GM12878 (cell line): Measurements from ENCODE around the gene CAMK2B. TPM values are rescaled to one million over a fixed set of nuclear protein-coding genes. Genes with fewer than 3 reads are reported as not detected.

Source experiments
- ATAC-seq: fragments of 200-7000 bp; cut with Tn5 transposase; 3 replicates; pipeline ENCODE4 v1.9.1; 2020; ENCODE audit warnings: mild to moderate bottlenecking, moderate library complexity
- BruUV-seq: library from RNA; stranded (reverse); fragments of 400-500 nt; replicated peaks from 2 replicates; lab custom pipeline; 2021; lab: Mats Ljungman, UMichigan
- CTCF ChIA-PET: fragments of 300-600 bp; sonication (Branson Sonifier 250); formaldehyde crosslinking; extraction: SDS; loops from one replicate; lab custom pipeline; 2021; ENCODE audit warnings: inconsistent platforms; lab: Yijun Ruan, JAX
- POLR2A ChIA-PET: fragments of 350-600 bp; formaldehyde crosslinking; extraction: SDS; loops from one replicate; lab custom pipeline; 2021; ENCODE audit warnings: inconsistent platforms; lab: Charles Lee
- RAD21 ChIA-PET: fragments of 300-600 bp; sonication (Branson Sonifier 250); formaldehyde crosslinking; loops from one replicate; lab custom pipeline; 2023; ENCODE audit warnings: antibody characterized with exemption; ENCODE audit not compliant: unreplicated experiment; lab: Charles Lee
- SMC1A ChIA-PET: fragments of 300-600 bp; sonication (Branson Sonifier 250); formaldehyde crosslinking; loops from one replicate; lab custom pipeline; 2023; ENCODE audit not compliant: unreplicated experiment, uncharacterized antibody; lab: Charles Lee
- DNase-seq: peaks from one replicate; pipeline ENCODE4 v3.0.0-alpha.2; 2011; ENCODE audit warnings: low read depth, low spot score
- FAIRE-seq: peaks from 3 replicates; lab custom pipeline; 2011; peaks lifted over from hg19 to GRCh38; lab: Jason Lieb, UNC
- H2AFZ ChIP-seq: 2 replicates; pipeline ENCODE4 v1.6.0; 2011; ENCODE audit warnings: low read depth, low read length, control low read depth; ENCODE audit not compliant: control insufficient read depth
- H3K27ac ChIP-seq: 2 replicates; pipeline ENCODE4 v1.5.1; 2011; ENCODE audit warnings: control low read depth; ENCODE audit not compliant: control insufficient read depth, insufficient read depth
- H3K27me3 ChIP-seq, 2 experiments: replicated peaks in 1 of 2; 2 replicates each; pipeline versions ENCODE4 v1.6.0 to v1.6.1; 2011; ENCODE audit warnings: low read length in 1 of 2; ENCODE audit not compliant: control insufficient read depth in 2 of 2, insufficient read depth in 2 of 2
- H3K36me3 ChIP-seq, 2 experiments: 2 replicates each; pipeline ENCODE4 v1.5.1; 2011; ENCODE audit warnings: low read length in 1 of 2; ENCODE audit not compliant: control insufficient read depth in 2 of 2, insufficient read depth in 2 of 2
- H3K4me1 ChIP-seq: 2 replicates; pipeline ENCODE4 v1.6.1; 2011; ENCODE audit warnings: mild to moderate bottlenecking, low read length, moderate library complexity, mixed read lengths; ENCODE audit not compliant: control insufficient read depth, insufficient read depth
- H3K4me2 ChIP-seq: 2 replicates; pipeline ENCODE4 v1.6.0; 2011; ENCODE audit warnings: control low read depth; ENCODE audit not compliant: control insufficient read depth, insufficient read depth
- H3K4me3 ChIP-seq: fragments of 200-600 bp; sonication (generic); 2 replicates; pipeline ENCODE4 v1.5.1; 2016
- H3K79me2 ChIP-seq: 2 replicates; pipeline ENCODE4 v1.6.0; 2011; ENCODE audit warnings: low read length; ENCODE audit not compliant: control insufficient read depth, insufficient read depth
- H3K9ac ChIP-seq: 2 replicates; pipeline ENCODE4 v1.8.0; 2011; ENCODE audit warnings: low read length, control low read depth, mixed read lengths; ENCODE audit not compliant: control insufficient read depth, insufficient read depth
- H3K9me3 ChIP-seq: replicated peaks from 3 replicates; pipeline ENCODE4 v1.5.1; 2011; ENCODE audit warnings: mild to moderate bottlenecking, low read length; ENCODE audit not compliant: control insufficient read depth, insufficient read depth
- H4K20me1 ChIP-seq: 2 replicates; pipeline ENCODE4 v1.6.0; 2011; ENCODE audit not compliant: control insufficient read depth, insufficient read depth
- CREM ChIP-seq: IDR thresholded peaks from 2 replicates; pipeline ENCODE4 v1.6.1; 2014; ENCODE audit warnings: antibody characterized with exemption, low read depth
- CTCF ChIP-seq, 3 experiments: IDR thresholded peaks in 2 of 3; conservative IDR thresholded peaks in 1 of 3; 2 replicates each; pipeline ENCODE4 v1.5.1; 2011; ENCODE audit warnings: low read depth in 3 of 3, low read length in 3 of 3, mild to moderate bottlenecking in 3 of 3, control low read depth in 2 of 3, moderate library complexity in 2 of 3, inconsistent platforms in 1 of 3, mixed read lengths in 1 of 3; ENCODE audit not compliant: control insufficient read depth in 2 of 3, insufficient read depth in 1 of 3; ENCODE audit errors: extremely low read depth in 1 of 3
- MYB ChIP-seq: fragments of 150-350 bp; IDR thresholded peaks from 2 replicates; pipeline ENCODE4 v1.6.1; 2014; ENCODE audit warnings: mild to moderate bottlenecking, low read depth, low read length, borderline replicate concordance
- NRF1 ChIP-seq: conservative IDR thresholded peaks from 2 replicates; pipeline ENCODE4 v1.6.1; 2011; ENCODE audit warnings: mild to moderate bottlenecking, low read depth, low read length, improper control_type of control experiment
- PKNOX1 ChIP-seq: fragments of 450-650 bp; IDR thresholded peaks from 2 replicates; pipeline ENCODE4 v1.6.1; 2016; ENCODE audit warnings: mild to moderate bottlenecking
- RAD21 ChIP-seq: IDR thresholded peaks from 2 replicates; pipeline ENCODE4 v1.6.1; 2011; ENCODE audit warnings: mild to moderate bottlenecking, low read depth, low read length, moderate library complexity; ENCODE audit not compliant: insufficient read depth
- SMC3 ChIP-seq: IDR thresholded peaks from 2 replicates; pipeline ENCODE4 v1.6.1; 2011; ENCODE audit warnings: low read length, improper control_type of control experiment, borderline replicate concordance
- YY1 ChIP-seq: IDR thresholded peaks from 2 replicates; pipeline ENCODE4 v1.6.1; 2011; ENCODE audit warnings: low read depth, mild to moderate bottlenecking, low read length
- WGBS: methylation state at CpG from one replicate; pipeline ENCODE4 v1.1.6; 2016; ENCODE audit warnings: low lambda C conversion rate; ENCODE audit not compliant: insufficient replicate concordance, insufficient coverage; ENCODE audit errors: missing lambda C conversion rate; 5-methylcytosine and 5-hydroxymethylcytosine counted together
- in situ Hi-C: fragments of 300-500 bp; cut with MboI; formaldehyde crosslinking; loops from 9 replicates; pipeline ENCODE4 v1.14.3; 2018; ENCODE audit warnings: mixed read lengths
- intact Hi-C: fragments of 100-400 bp; cut with micrococcal nuclease; formaldehyde crosslinking; loops from one replicate; pipeline ENCODE4 v1.14.2; 2022; ENCODE audit not compliant: unreplicated experiment
- polyA plus RNA-seq, 11 experiments: library from polyadenylated mRNA; depleted of rRNA in 4 of 11; unstranded in 6 of 11; stranded (reverse) in 5 of 11; fragments of >200 nt; fragmentation: Nextera tagmentation in 4 of 11; fragmentation: Illumina TruSeq in 1 of 11; extraction: Ambion mirVana in 4 of 11; extraction: Trizol in 1 of 11; gene quantifications; 1 replicate in 1 of 11; 2 replicates in 10 of 11; pipeline versions ENCODE4 v1.2.1 to v1.2.3, GENCODE V29; 2011 to 2016; ENCODE audit warnings: inconsistent platforms in 2 of 11, missing spikeins in 2 of 11, low read depth in 1 of 11
- total RNA-seq, 4 experiments: library from RNA; depleted of rRNA in 3 of 4; stranded (reverse); fragments of >200 nt in 3 of 4; fragmentation: Illumina TruSeq in 1 of 4; extraction: Trizol in 1 of 4; gene quantifications; 2 replicates each; pipeline versions ENCODE4 v1.2.1 to v1.2.3, GENCODE V29; 2013 to 2021

CAMK2B gene
- total and polyA plus RNA-seq, 10 of the 15 experiments (the other 5 are each of a cell fraction or from before 2014, with no cell fraction given): 0.06 to 0.23 (median 0.11) TPM; not detected in 5

- Histone ChIP-seq H3K79me2 (no peaks in the 10 kb centered on the region), H3K9ac (no peak overlapping the region), H3K9me3 (no peaks in the 10 kb centered on the region), H3K4me2 (no peak overlapping the region), H3K27ac (no peak overlapping the region), H3K36me3 (no peaks in the 10 kb centered on the region), H3K4me3 (no peak overlapping the region), H4K20me1 (no peaks in the 10 kb centered on the region), H2AFZ (no peak overlapping the region), H3K27me3 (no peaks in the 10 kb centered on the region), H3K4me1 (no peaks in the 10 kb centered on the region)
- FAIRE-seq (no peak), ATAC-seq (peak; percentile 65), DNase-seq (no peak)
- 29% methylated on average over 8 of the region's 8 CpGs for WGBS
- SMC1A ChIA-PET: interaction anchor here (1.0 to 1.3 kb wide), 2 partner anchors 73 to 236 kb away, joined by 3 read pairs; no protein-coding TSS in a partner anchor
- BruUV-seq: no TSS peak
- CTCF ChIA-PET: interaction anchor here (0.7 to 6.0 kb wide), 7 partner anchors 14 to 321 kb away, joined by 3 to 41 read pairs (median 5); partner anchors contain the start of gene YKT6
- RAD21 ChIA-PET: interaction anchor here (0.6 to 1.7 kb wide), 3 partner anchors 17 to 211 kb away, joined by 3 read pairs; no protein-coding TSS in a partner anchor
- TF ChIP-seq RAD21 (peak; percentile 45), PKNOX1 (no peak), CREM (no peak), NRF1 (no peak), YY1 (0 out of 2 replicates have a peak, but pooled peaks have one; percentile 14), CTCF (IDR thresholded peaks at IDR 0.05 in 2 of 3, conservative IDR thresholded peaks at IDR 0.05 in 1 of 3; ENCODE audit: control insufficient read depth in 2 of 3, extremely low read depth in 1 of 3, insufficient read depth in 1 of 3, low read depth in 3 of 3, low read length in 3 of 3) (peak; percentile 49 to 67 (median 52)), MYB (no peak), SMC3 (peak; percentile 40; the same call in 1 of the 2 replicates)
- POLR2A ChIA-PET: no interaction called here
- intact Hi-C loops (loop anchor here (5.0 kb wide), 1 partner anchor 128 kb away; no protein-coding TSS in a partner anchor), in situ Hi-C loops (no loop called here)
Measured at GRCh38 chr7:44244282-44244681, 81.1 kb downstream of the CAMK2B start.
